ENCODE data around the gene NUDT3.

- TF ChIP-seq, protein P1, sequence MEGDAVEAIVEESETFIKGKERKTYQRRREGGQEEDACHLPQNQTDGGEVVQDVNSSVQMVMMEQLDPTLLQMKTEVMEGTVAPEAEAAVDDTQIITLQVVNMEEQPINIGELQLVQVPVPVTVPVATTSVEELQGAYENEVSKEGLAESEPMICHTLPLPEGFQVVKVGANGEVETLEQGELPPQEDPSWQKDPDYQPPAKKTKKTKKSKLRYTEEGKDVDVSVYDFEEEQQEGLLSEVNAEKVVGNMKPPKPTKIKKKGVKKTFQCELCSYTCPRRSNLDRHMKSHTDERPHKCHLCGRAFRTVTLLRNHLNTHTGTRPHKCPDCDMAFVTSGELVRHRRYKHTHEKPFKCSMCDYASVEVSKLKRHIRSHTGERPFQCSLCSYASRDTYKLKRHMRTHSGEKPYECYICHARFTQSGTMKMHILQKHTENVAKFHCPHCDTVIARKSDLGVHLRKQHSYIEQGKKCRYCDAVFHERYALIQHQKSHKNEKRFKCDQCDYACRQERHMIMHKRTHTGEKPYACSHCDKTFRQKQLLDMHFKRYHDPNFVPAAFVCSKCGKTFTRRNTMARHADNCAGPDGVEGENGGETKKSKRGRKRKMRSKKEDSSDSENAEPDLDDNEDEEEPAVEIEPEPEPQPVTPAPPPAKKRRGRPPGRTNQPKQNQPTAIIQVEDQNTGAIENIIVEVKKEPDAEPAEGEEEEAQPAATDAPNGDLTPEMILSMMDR (IDR thresholded peaks at IDR 0.05) = no peak
- TF ChIP-seq POLR2A (IDR thresholded peaks at IDR 0.05) (no peak), POLR2AphosphoS5 (IDR thresholded peaks at IDR 0.05) (no peak)
Observed at GRCh38 chr6:34357937-34358336, 34.5 kb downstream of the NUDT3 start.
